ELF-1 (cell line): Measurements from ENCODE around the gene ECM1.

Experiments
- DNase-seq: peaks from one replicate; pipeline ENCODE4 v3.0.0-alpha.2; 2016; ENCODE audit warnings: low read depth, low spot score

ECM1 gene

GRCh38 chr1:150545486-150546032 lies 37.6 kb downstream of the ECM1 start:
- DNase-seq: no peak

- DNase-seq: no peak
These were observed 38.5 kb downstream of the ECM1 start for GRCh38 chr1:150546294-150546937.

GRCh38 chr1:150548324-150548631 lies 40.4 kb downstream of the ECM1 start:
- DNase-seq: no peak

GRCh38 chr1:150548632-150549495 lies 41.0 kb downstream of the ECM1 start, which contains the start of gene ADAMTSL4:
TSS of gene ADAMTSL4 (plus strand) at chr1:150549408. CDS start at chr1:150552289, 2,881 bp downstream.
- DNase-seq: peak; percentile 87

GRCh38 chr1:150549496-150550221 lies 41.8 kb downstream of the ECM1 start:
- peak; percentile 74 for DNase-seq

- peak; percentile 92 for DNase-seq
These were observed 42.5 kb downstream of the ECM1 start for GRCh38 chr1:150550222-150551050.

- DNase-seq: no peak
These were observed 43.3 kb downstream of the ECM1 start for GRCh38 chr1:150551051-150551783.

- peak; percentile 64 for DNase-seq
These were observed 43.8 kb downstream of the ECM1 start for GRCh38 chr1:150551784-150552127.

GRCh38 chr1:150552128-150552910 lies 44.4 kb downstream of the ECM1 start:
- DNase-seq: peak; percentile 88

GRCh38 chr1:150552911-150553289 lies 45.0 kb downstream of the ECM1 start:
- DNase-seq: no peak

- DNase-seq: no peak
These were observed 45.6 kb downstream of the ECM1 start for GRCh38 chr1:150553392-150554085.

GRCh38 chr1:150554086-150554452 lies 46.2 kb downstream of the ECM1 start:
- DNase-seq: no peak

GRCh38 chr1:150555198-150555970 lies 47.5 kb downstream of the ECM1 start:
- DNase-seq: no peak

- peak; percentile 69 for DNase-seq
These were observed 48.3 kb downstream of the ECM1 start for GRCh38 chr1:150555971-150556865.

- no peak for DNase-seq
These were observed 49.2 kb downstream of the ECM1 start for GRCh38 chr1:150557065-150557600.

- DNase-seq: no peak
These were observed 49.9 kb downstream of the ECM1 start for GRCh38 chr1:150557813-150558212.

- no peak for DNase-seq
These were observed 50.4 kb downstream of the ECM1 start for GRCh38 chr1:150558303-150558704.
